H9 (cell line): ENCODE measurements around the gene CDC45. TPM values are rescaled to one million over a fixed set of nuclear protein-coding genes. Genes with fewer than 3 reads are reported as not detected.
A peak's percentile ranks its signal among the peaks of the same experiment; 100 is the strongest.

ENCODE experiments used
- DNase-seq: peaks from one replicate; pipeline ENCODE4 v3.0.0-alpha.2; 2017
- H2AFZ ChIP-seq: one replicate; pipeline ENCODE4 v1.6.1; 2013; ENCODE audit warnings: mild to moderate bottlenecking, low read length, control low read depth, moderate library complexity
- H2AK5ac ChIP-seq: 2 replicates; pipeline ENCODE4 v1.6.1; 2013; ENCODE audit warnings: low read length, control low read depth, mixed read lengths; ENCODE audit not compliant: insufficient read length
- H2BK120ac ChIP-seq: one replicate; pipeline ENCODE4 v1.6.1; 2013; ENCODE audit warnings: low read depth, mild to moderate bottlenecking, low read length, control low read depth, inconsistent platforms; ENCODE audit not compliant: poor library complexity, severe bottlenecking
- H2BK12ac ChIP-seq: 2 replicates; pipeline ENCODE4 v1.6.1; 2013; ENCODE audit warnings: low read length, control low read depth, mixed read lengths, low read depth; ENCODE audit not compliant: insufficient read length
- H2BK15ac ChIP-seq: 2 replicates; pipeline ENCODE4 v1.6.1; 2013; ENCODE audit warnings: low read depth, low read length, control low read depth
- H2BK20ac ChIP-seq: one replicate; pipeline ENCODE4 v1.6.1; 2013; ENCODE audit warnings: low read depth, mild to moderate bottlenecking, low read length, control low read depth, inconsistent platforms; ENCODE audit not compliant: poor library complexity, severe bottlenecking
- H2BK5ac ChIP-seq: 2 replicates; pipeline ENCODE4 v1.6.1; 2013; ENCODE audit warnings: low read length, control low read depth, mixed read lengths; ENCODE audit not compliant: insufficient read length
- H3K14ac ChIP-seq: 2 replicates; pipeline ENCODE4 v1.6.1; 2013; ENCODE audit warnings: low read length, control low read depth; ENCODE audit not compliant: insufficient read depth
- H3K18ac ChIP-seq: 2 replicates; pipeline ENCODE4 v1.6.1; 2013; ENCODE audit warnings: low read depth, mild to moderate bottlenecking, mixed read lengths, low read length, control low read depth; ENCODE audit not compliant: insufficient read length
- H3K23ac ChIP-seq: 2 replicates; pipeline ENCODE4 v1.6.1; 2013; ENCODE audit warnings: low read length, control low read depth, mixed read lengths, low read depth; ENCODE audit not compliant: insufficient read length
- H3K23me2 ChIP-seq: 2 replicates; pipeline ENCODE4 v1.6.1; 2013; ENCODE audit warnings: low read depth, mild to moderate bottlenecking, mixed read lengths, low read length, control low read depth; ENCODE audit not compliant: insufficient read length, poor library complexity, severe bottlenecking
- H3K27ac ChIP-seq: 2 replicates; pipeline ENCODE4 v1.5.1; 2013; ENCODE audit warnings: low read length, control low read depth, mixed read lengths, low read depth; ENCODE audit not compliant: insufficient read length
- H3K27me3 ChIP-seq: 2 replicates; pipeline ENCODE4 v1.6.1; 2013; ENCODE audit warnings: low read length, control low read depth, inconsistent platforms; ENCODE audit not compliant: insufficient read depth
- H3K4ac ChIP-seq: 2 replicates; pipeline ENCODE4 v1.6.1; 2013; ENCODE audit warnings: low read depth, mild to moderate bottlenecking, control low read depth, inconsistent platforms, low read length, moderate library complexity
- H3K4me1 ChIP-seq: 2 replicates; pipeline ENCODE4 v1.6.1; 2013; ENCODE audit warnings: low read length, control low read depth, inconsistent platforms; ENCODE audit not compliant: insufficient read depth
- H3K4me2 ChIP-seq: 2 replicates; pipeline ENCODE4 v1.6.1; 2013; ENCODE audit warnings: low read length, control low read depth, mixed read lengths; ENCODE audit not compliant: insufficient read length, insufficient read depth
- H3K56ac ChIP-seq: 2 replicates; pipeline ENCODE4 v1.6.1; 2013; ENCODE audit warnings: low read depth, mild to moderate bottlenecking, mixed read lengths, low read length, control low read depth; ENCODE audit not compliant: insufficient read length
- H3K79me1 ChIP-seq: 2 replicates; pipeline ENCODE4 v1.6.1; 2013; ENCODE audit warnings: low read depth, mild to moderate bottlenecking, moderate library complexity, low read length, control low read depth, inconsistent platforms; ENCODE audit not compliant: insufficient read depth, poor library complexity, severe bottlenecking
- H3K79me2 ChIP-seq: 2 replicates; pipeline ENCODE4 v1.6.1; 2013; ENCODE audit warnings: low read length, control low read depth, inconsistent platforms; ENCODE audit not compliant: insufficient read depth
- H3K9ac ChIP-seq: 2 replicates; pipeline ENCODE4 v1.6.1; 2013; ENCODE audit warnings: low read length, control low read depth, mixed read lengths; ENCODE audit not compliant: insufficient read length; ENCODE audit errors: extremely low read depth
- H3K9me3 ChIP-seq: one replicate; pipeline ENCODE4 v1.6.1; 2013; ENCODE audit warnings: low read depth, low read length, inconsistent platforms; ENCODE audit not compliant: control insufficient read depth
- H3T11ph ChIP-seq: one replicate; pipeline ENCODE4 v1.6.1; 2013; ENCODE audit warnings: mild to moderate bottlenecking, low read length, control low read depth, inconsistent platforms
- H4K20me1 ChIP-seq: one replicate; pipeline ENCODE4 v1.6.1; 2013; ENCODE audit not compliant: control insufficient read depth, insufficient read length, insufficient read depth
- H4K5ac ChIP-seq: 2 replicates; pipeline ENCODE4 v1.6.1; 2013; ENCODE audit warnings: low read depth, mild to moderate bottlenecking, mixed read lengths, low read length, control low read depth; ENCODE audit not compliant: insufficient read length
- H4K8ac ChIP-seq: replicated peaks from 2 replicates; pipeline ENCODE4 v1.6.1; 2013; ENCODE audit warnings: low read length, control low read depth, mixed read lengths, low read depth; ENCODE audit not compliant: insufficient read length
- H4K91ac ChIP-seq: 2 replicates; pipeline ENCODE4 v1.6.1; 2013; ENCODE audit warnings: low read depth, mild to moderate bottlenecking, moderate library complexity, mixed read lengths, low read length, control low read depth; ENCODE audit not compliant: insufficient read length
- H3K27ac Mint-ChIP-seq, 3 experiments: 2 replicates in 2 of 3; 3 replicates in 1 of 3; pipeline ENCODE4 v1.8.0; 2020 to 2021; ENCODE audit warnings: mixed read lengths in 3 of 3, mild to moderate bottlenecking in 1 of 3, moderate library complexity in 1 of 3
- H3K27me3 Mint-ChIP-seq: 2 replicates; pipeline ENCODE4 v1.8.0; 2021; ENCODE audit warnings: low read depth, mild to moderate bottlenecking, moderate library complexity, mixed read lengths
- H3K36me3 Mint-ChIP-seq, 3 experiments: 2 replicates in 2 of 3; 3 replicates in 1 of 3; pipeline ENCODE4 v1.8.0; 2020 to 2021; ENCODE audit warnings: low read depth in 3 of 3, mixed read lengths in 3 of 3; ENCODE audit not compliant: insufficient read depth in 1 of 3
- H3K4me1 Mint-ChIP-seq, 2 experiments: 2 replicates each; pipeline ENCODE4 v1.8.0; 2020; ENCODE audit warnings: mixed read lengths in 2 of 2
- H3K4me3 Mint-ChIP-seq, 2 experiments: 2 replicates in 1 of 2; 3 replicates in 1 of 2; pipeline ENCODE4 v1.8.0; 2020 to 2021; ENCODE audit warnings: mild to moderate bottlenecking in 2 of 2, mixed read lengths in 2 of 2, moderate library complexity in 1 of 2
- H3K9me3 Mint-ChIP-seq, 2 experiments: 2 replicates in 1 of 2; 3 replicates in 1 of 2; pipeline ENCODE4 v1.8.0; 2020; ENCODE audit warnings: mild to moderate bottlenecking in 2 of 2, mixed read lengths in 2 of 2, moderate library complexity in 1 of 2
- WGBS: extraction: QIAGEN DNeasy Blood & Tissue Kit; methylation state at CpG from one replicate; pipeline ENCODE4 v1.1.7; 2013; ENCODE audit warnings: missing lambda C conversion rate, low lambda C conversion rate, mixed read lengths; ENCODE audit not compliant: insufficient read length; ENCODE audit errors: extremely low coverage; 5-methylcytosine and 5-hydroxymethylcytosine counted together
- total RNA-seq: library from RNA; stranded (reverse); gene quantifications from 2 replicates; pipeline ENCODE4 v1.2.1, GENCODE V29; 2021
- TF ChIP-seq, protein P1 (sequence below): fragments of 200-600 bp; sonication (generic); conservative IDR thresholded peaks from 3 replicates; pipeline ENCODE4 v1.8.0; 2021; ENCODE audit warnings: antibody characterized with exemption, mild to moderate bottlenecking

CDC45 gene
- total RNA-seq, 1 experiment from 2014 or later, result 35.7 TPM

DNA sequence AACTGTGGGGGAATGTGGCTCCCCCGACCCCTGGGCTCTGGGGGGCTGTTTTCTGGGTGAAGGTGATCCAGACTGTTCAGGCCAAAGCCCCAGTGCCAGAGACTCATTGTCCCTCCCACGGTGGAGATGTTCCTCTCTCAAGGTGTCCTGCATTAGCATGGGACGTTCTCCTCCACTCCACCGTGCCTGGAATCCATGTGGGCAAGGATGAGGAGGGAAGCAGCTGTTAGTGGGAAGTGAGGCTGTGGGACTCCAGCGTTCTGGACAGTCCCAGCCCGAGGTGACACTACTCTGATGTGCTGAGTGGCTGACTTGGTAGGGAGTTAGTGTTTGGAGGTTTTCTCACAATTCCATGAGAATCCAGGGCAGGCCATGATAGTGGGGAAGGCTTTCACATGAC, 75.9 kb downstream of the CDC45 start:
- H3K14ac ChIP-seq, result no peak overlapping the region
- H3K9me3 ChIP-seq, result no peaks in the 10 kb centered on the region
- H2AK5ac ChIP-seq, result no peak overlapping the region
- H2BK12ac ChIP-seq, result no peak overlapping the region
- H4K91ac ChIP-seq, result no peak overlapping the region
- no peak overlapping the region for H3K4me2 ChIP-seq
- H4K8ac ChIP-seq, result no peak overlapping the region
- H2BK15ac ChIP-seq, result no peak overlapping the region
- no peaks in the 10 kb centered on the region; the same call in 1 of the 2 replicates for H3K4me1 ChIP-seq
- peaks cover 7% of the 10 kb centered on the region for H3K27me3 Mint-ChIP-seq
- H3K27ac ChIP-seq, result no peak overlapping the region
- peaks cover 13 to 19% of the 10 kb centered on the region in 2 experiments for H3K4me1 Mint-ChIP-seq
- H3K56ac ChIP-seq, result no peak overlapping the region
- H3K79me1 ChIP-seq, result no peaks in the 10 kb centered on the region
- H2BK20ac ChIP-seq, result no peak overlapping the region
- no peak overlapping the region for H3K9ac ChIP-seq
- no peak overlapping the region for H2BK120ac ChIP-seq
- H3K4me3 Mint-ChIP-seq, result no peak overlapping the region
- H3K79me2 ChIP-seq, result no peaks in the 10 kb centered on the region
- WGBS, result no CpG with 5 or more reads among the region's 6 CpGs
- H3K27me3 ChIP-seq, result no peaks in the 10 kb centered on the region
- H2BK5ac ChIP-seq, result no peak overlapping the region
- no peak overlapping the region for H3T11ph ChIP-seq
- TF ChIP-seq, protein P1, sequence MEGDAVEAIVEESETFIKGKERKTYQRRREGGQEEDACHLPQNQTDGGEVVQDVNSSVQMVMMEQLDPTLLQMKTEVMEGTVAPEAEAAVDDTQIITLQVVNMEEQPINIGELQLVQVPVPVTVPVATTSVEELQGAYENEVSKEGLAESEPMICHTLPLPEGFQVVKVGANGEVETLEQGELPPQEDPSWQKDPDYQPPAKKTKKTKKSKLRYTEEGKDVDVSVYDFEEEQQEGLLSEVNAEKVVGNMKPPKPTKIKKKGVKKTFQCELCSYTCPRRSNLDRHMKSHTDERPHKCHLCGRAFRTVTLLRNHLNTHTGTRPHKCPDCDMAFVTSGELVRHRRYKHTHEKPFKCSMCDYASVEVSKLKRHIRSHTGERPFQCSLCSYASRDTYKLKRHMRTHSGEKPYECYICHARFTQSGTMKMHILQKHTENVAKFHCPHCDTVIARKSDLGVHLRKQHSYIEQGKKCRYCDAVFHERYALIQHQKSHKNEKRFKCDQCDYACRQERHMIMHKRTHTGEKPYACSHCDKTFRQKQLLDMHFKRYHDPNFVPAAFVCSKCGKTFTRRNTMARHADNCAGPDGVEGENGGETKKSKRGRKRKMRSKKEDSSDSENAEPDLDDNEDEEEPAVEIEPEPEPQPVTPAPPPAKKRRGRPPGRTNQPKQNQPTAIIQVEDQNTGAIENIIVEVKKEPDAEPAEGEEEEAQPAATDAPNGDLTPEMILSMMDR, result no peak
- no peaks in the 10 kb centered on the region for H3K23me2 ChIP-seq
- no peak overlapping the region for H3K23ac ChIP-seq
- peaks cover 0 to 8% of the 10 kb centered on the region in 2 experiments; a peak in 1 of 5 replicates for H3K9me3 Mint-ChIP-seq
- no peaks in the 10 kb centered on the region for H3K36me3 Mint-ChIP-seq
- no peak overlapping the region for H2AFZ ChIP-seq
- no peak overlapping the region for H4K5ac ChIP-seq
- H4K20me1 ChIP-seq, result no peaks in the 10 kb centered on the region
- H3K27ac Mint-ChIP-seq, result no peak overlapping the region
- peak overlapping the region; percentile 21 for H3K18ac ChIP-seq
- no peak overlapping the region for H3K4ac ChIP-seq
- DNase-seq, result no peak
